HEK293 (cell line): Measurements from ENCODE around the gene TPD52L1.

ENCODE experiments used
- CTCF ChIP-seq: fragments of 450-650 bp; formaldehyde crosslinking; IDR thresholded peaks from 2 replicates; pipeline ENCODE4 v1.5.1; 2016; ENCODE audit warnings: missing biosample characterization, missing genetic modification characterization
- GFI1B ChIP-seq: fragments of 450-650 bp; formaldehyde crosslinking; IDR thresholded peaks from 2 replicates; pipeline ENCODE4 v1.5.1; 2016; ENCODE audit warnings: missing biosample characterization, missing genetic modification characterization
- INSM2 ChIP-seq: fragments of 450-650 bp; formaldehyde crosslinking; IDR thresholded peaks from 2 replicates; pipeline ENCODE4 v1.5.1; 2016; ENCODE audit warnings: missing biosample characterization, missing genetic modification characterization
- MYNN ChIP-seq: fragments of 450-650 bp; formaldehyde crosslinking; IDR thresholded peaks from 2 replicates; pipeline ENCODE4 v1.5.1; 2016; ENCODE audit warnings: missing biosample characterization, missing genetic modification characterization, borderline replicate concordance
- REST ChIP-seq: fragments of 450-650 bp; formaldehyde crosslinking; IDR thresholded peaks from 2 replicates; pipeline ENCODE4 v1.5.1; 2016; ENCODE audit warnings: missing biosample characterization, missing genetic modification characterization
- SALL2 ChIP-seq: fragments of 450-650 bp; formaldehyde crosslinking; IDR thresholded peaks from 2 replicates; pipeline ENCODE4 v1.5.0; 2017; ENCODE audit warnings: missing biosample characterization, mild to moderate bottlenecking, missing genetic modification characterization, borderline replicate concordance
- ZNF239 ChIP-seq: fragments of 450-650 bp; formaldehyde crosslinking; IDR thresholded peaks from 2 replicates; pipeline ENCODE4 v1.5.1; 2016; ENCODE audit warnings: missing biosample characterization, missing genetic modification characterization
- ZNF248 ChIP-seq: fragments of 450-650 bp; formaldehyde crosslinking; IDR thresholded peaks from 2 replicates; pipeline ENCODE4 v1.5.1; 2017; ENCODE audit warnings: missing biosample characterization, missing genetic modification characterization
- ZNF266 ChIP-seq: fragments of 450-650 bp; formaldehyde crosslinking; IDR thresholded peaks from 2 replicates; pipeline ENCODE4 v1.5.1; 2016; ENCODE audit warnings: missing biosample characterization, missing genetic modification characterization, low read depth
- ZNF274 ChIP-seq, 2 experiments: fragments of 200-500 bp in 1 of 2; fragments of 450-650 bp in 1 of 2; sonication (Bioruptor generic) in 1 of 2; formaldehyde crosslinking in 1 of 2; IDR thresholded peaks; 2 replicates each; pipeline versions ENCODE4 v1.5.1 to v1.6.1; 2014 to 2016; ENCODE audit warnings: borderline replicate concordance in 1 of 2, inconsistent platforms in 1 of 2, low read length in 1 of 2, missing biosample characterization in 1 of 2, missing genetic modification characterization in 1 of 2
- ZNF354C ChIP-seq: fragments of 450-650 bp; formaldehyde crosslinking; IDR thresholded peaks from 2 replicates; pipeline ENCODE4 v1.5.1; 2016; ENCODE audit warnings: missing biosample characterization, missing genetic modification characterization, low read depth, borderline replicate concordance
- ZNF837 ChIP-seq: fragments of 450-650 bp; formaldehyde crosslinking; IDR thresholded peaks from 2 replicates; pipeline ENCODE4 v1.5.1; 2016; ENCODE audit warnings: missing biosample characterization, missing genetic modification characterization

- TF ChIP-seq INSM2 (tag by site-specific recombination) (no peak), GFI1B (tag by site-specific recombination) (no peak), CTCF (tag by site-specific recombination) (no peak), ZNF248 (no peak), REST (no peak), ZNF266 (tag by site-specific recombination) (no peak), ZNF239 (tag by site-specific recombination) (no peak), ZNF354C (tag by site-specific recombination) (no peak), ZNF274 (IDR thresholded peaks at IDR 0.05; ENCODE audit: low read length) (no peak), ZNF274 (tag by site-specific recombination; IDR thresholded peaks at IDR 0.05; ENCODE audit: borderline replicate concordance) (no peak), ZNF837 (tag by site-specific recombination) (no peak), SALL2 (tag by site-specific recombination) (no peak), MYNN (tag by site-specific recombination) (no peak)
These were observed 78.2 kb downstream of the TPD52L1 start for GRCh38 chr6:125231574-125232343.
